GM23338 (cell line): ENCODE measurements around the gene SERTAD3. TPM values are rescaled to one million over a fixed set of nuclear protein-coding genes. Genes with fewer than 3 reads are reported as not detected.

Experiments used
- ATAC-seq: fragments of 200-7000 bp; cut with Tn5 transposase; 3 replicates; pipeline ENCODE4 v1.9.1; 2020
- DNase-seq: peaks from one replicate; pipeline ENCODE4 v3.0.0-alpha.2; 2015; ENCODE audit warnings: low spot score
- H2AFZ ChIP-seq: fragments of 200-600 bp; sonication (generic); 2 replicates; pipeline ENCODE4 v1.8.0; 2016; ENCODE audit warnings: antibody characterized with exemption, mild to moderate bottlenecking, moderate library complexity
- H3F3A ChIP-seq: fragments of 200-600 bp; sonication (generic); replicated peaks from 2 replicates; pipeline ENCODE4 v1.8.0; 2017; ENCODE audit warnings: antibody characterized with exemption, mixed run types, low read depth
- H3K27ac ChIP-seq: fragments of 200-600 bp; sonication (generic); 2 replicates; pipeline ENCODE4 v1.6.1; 2016; ENCODE audit warnings: low read depth
- H3K27me3 ChIP-seq: fragments of 200-600 bp; sonication (generic); 2 replicates; pipeline ENCODE4 v1.8.0; 2016; ENCODE audit warnings: mild to moderate bottlenecking, mixed run types, moderate library complexity; ENCODE audit not compliant: insufficient read depth
- H3K36me3 ChIP-seq: fragments of 200-600 bp; sonication (generic); 2 replicates; pipeline ENCODE4 v1.8.0; 2016; ENCODE audit warnings: mild to moderate bottlenecking; ENCODE audit not compliant: insufficient read depth
- H3K4me1 ChIP-seq: fragments of 200-600 bp; sonication (generic); 2 replicates; pipeline ENCODE4 v1.8.0; 2016; ENCODE audit warnings: mild to moderate bottlenecking, moderate library complexity; ENCODE audit not compliant: insufficient read depth
- H3K4me2 ChIP-seq: fragments of 200-600 bp; sonication (generic); 2 replicates; pipeline ENCODE4 v1.7.1; 2017; ENCODE audit warnings: mixed run types
- H3K4me3 ChIP-seq: fragments of 200-600 bp; sonication (generic); 2 replicates; pipeline ENCODE4 v1.6.1; 2016; ENCODE audit warnings: mixed run types
- H3K79me2 ChIP-seq: fragments of 200-600 bp; sonication (generic); replicated peaks from 2 replicates; pipeline ENCODE4 v1.8.0; 2017; ENCODE audit warnings: mild to moderate bottlenecking; ENCODE audit not compliant: insufficient read depth
- H3K9me2 ChIP-seq: fragments of 200-600 bp; sonication (generic); 2 replicates; pipeline ENCODE4 v1.8.0; 2017; ENCODE audit not compliant: insufficient read depth
- H4K20me1 ChIP-seq: fragments of 200-600 bp; sonication (generic); replicated peaks from 2 replicates; pipeline ENCODE4 v1.8.0; 2017; ENCODE audit warnings: mild to moderate bottlenecking; ENCODE audit not compliant: insufficient read depth
- H3K27ac Mint-ChIP-seq: 2 replicates; pipeline ENCODE4 v1.8.0; 2020; ENCODE audit warnings: inconsistent platforms, mild to moderate bottlenecking, moderate library complexity, mixed read lengths
- H3K27me3 Mint-ChIP-seq: 3 replicates; pipeline ENCODE4 v1.8.0; 2022; ENCODE audit warnings: low read depth, mild to moderate bottlenecking, moderate library complexity, mixed read lengths, inconsistent platforms; ENCODE audit not compliant: insufficient read depth, poor library complexity
- H3K36me3 Mint-ChIP-seq: 3 replicates; pipeline ENCODE4 v1.8.0; 2021; ENCODE audit warnings: low read depth, mild to moderate bottlenecking, inconsistent platforms, moderate library complexity, mixed read lengths
- H3K4me1 Mint-ChIP-seq: 3 replicates; pipeline ENCODE4 v1.8.0; 2020; ENCODE audit warnings: mild to moderate bottlenecking, inconsistent platforms, mixed read lengths
- H3K4me3 Mint-ChIP-seq: 3 replicates; pipeline ENCODE4 v1.8.0; 2021; ENCODE audit warnings: moderate library complexity, mild to moderate bottlenecking, inconsistent platforms, mixed read lengths
- H3K9me3 Mint-ChIP-seq: 3 replicates; pipeline ENCODE4 v1.8.0; 2020; ENCODE audit warnings: moderate library complexity, mild to moderate bottlenecking, inconsistent platforms, mixed read lengths
- CREB1 ChIP-seq: fragments of 250-450 bp; sonication (Bioruptor Pico); IDR thresholded peaks from 2 replicates; pipeline ENCODE4 v1.5.0; 2020; ENCODE audit warnings: low read depth, mild to moderate bottlenecking, moderate library complexity
- EZH2 ChIP-seq: fragments of 200-600 bp; sonication (generic); IDR thresholded peaks from one replicate; pipeline ENCODE4 v1.8.0; 2017; ENCODE audit warnings: antibody characterized with exemption, mild to moderate bottlenecking, low read depth; ENCODE audit not compliant: unreplicated experiment
- EZH2phosphoT487 ChIP-seq: fragments of 200-600 bp; sonication (generic); IDR thresholded peaks from one replicate; pipeline ENCODE4 v1.8.1; 2018; ENCODE audit warnings: antibody characterized with exemption; ENCODE audit not compliant: unreplicated experiment
- JUNB ChIP-seq: IDR thresholded peaks from one replicate; pipeline ENCODE4 v1.6.1; 2016; ENCODE audit warnings: antibody characterized with exemption; ENCODE audit not compliant: unreplicated experiment
- NANOG ChIP-seq: IDR thresholded peaks from 2 replicates; pipeline ENCODE4 v1.6.1; 2016; ENCODE audit warnings: antibody characterized with exemption, borderline replicate concordance
- POLR2AphosphoS5 ChIP-seq: IDR thresholded peaks from 2 replicates; pipeline ENCODE4 v1.6.1; 2016; ENCODE audit warnings: antibody characterized with exemption, low read depth
- STAT1 ChIP-seq: IDR thresholded peaks from one replicate; pipeline ENCODE4 v1.6.1; 2016; ENCODE audit warnings: antibody characterized with exemption; ENCODE audit not compliant: unreplicated experiment
- ZNF114 ChIP-seq: fragments of 250-450 bp; sonication (Bioruptor Pico); IDR thresholded peaks from 2 replicates; pipeline ENCODE4 v1.5.0; 2020; ENCODE audit warnings: mild to moderate bottlenecking, moderate library complexity
- ZNF331 ChIP-seq: fragments of 250-450 bp; sonication (Bioruptor Pico); IDR thresholded peaks from 2 replicates; pipeline ENCODE4 v1.5.0; 2020; ENCODE audit warnings: low read depth, mild to moderate bottlenecking, moderate library complexity
- polyA plus RNA-seq: library from polyadenylated mRNA; unstranded; fragments of >200 nt; fragmentation: Nextera tagmentation; extraction: Ambion mirVana; gene quantifications from 2 replicates; pipeline ENCODE4 v1.2.1, GENCODE V29; 2016
- total RNA-seq: library from RNA; depleted of rRNA; stranded (reverse); fragments of >200 nt; shearing (Covaris generic); gene quantifications from 2 replicates; pipeline ENCODE4 v1.2.3, GENCODE V29; 2014
- TF ChIP-seq, protein P1 (sequence below): IDR thresholded peaks from one replicate; pipeline ENCODE4 v1.6.1; 2018; ENCODE audit warnings: antibody characterized with exemption; ENCODE audit not compliant: unreplicated experiment
- TF ChIP-seq, protein P2 (sequence below): IDR thresholded peaks from 2 replicates; pipeline ENCODE4 v1.6.1; 2016; ENCODE audit warnings: antibody characterized with exemption
- TF ChIP-seq, protein P3 (sequence below): fragments of 250-450 bp; sonication (Bioruptor Pico); IDR thresholded peaks from 2 replicates; pipeline ENCODE4 v1.5.0; 2020; ENCODE audit warnings: mild to moderate bottlenecking, moderate library complexity
- TF ChIP-seq, protein P4 (sequence below), 2 experiments: fragments of 200-600 bp in 1 of 2; sonication (generic) in 1 of 2; conservative IDR thresholded peaks; 2 replicates each; pipeline versions ENCODE4 v1.5.1 to v1.6.1; 2016 to 2017; ENCODE audit warnings: antibody characterized with exemption in 2 of 2, low read depth in 2 of 2, mild to moderate bottlenecking in 2 of 2, moderate library complexity in 1 of 2

Gene SERTAD3
- total and polyA plus RNA-seq, 2 experiments from 2014 or later = 15.4 to 24.1 TPM

DNA sequence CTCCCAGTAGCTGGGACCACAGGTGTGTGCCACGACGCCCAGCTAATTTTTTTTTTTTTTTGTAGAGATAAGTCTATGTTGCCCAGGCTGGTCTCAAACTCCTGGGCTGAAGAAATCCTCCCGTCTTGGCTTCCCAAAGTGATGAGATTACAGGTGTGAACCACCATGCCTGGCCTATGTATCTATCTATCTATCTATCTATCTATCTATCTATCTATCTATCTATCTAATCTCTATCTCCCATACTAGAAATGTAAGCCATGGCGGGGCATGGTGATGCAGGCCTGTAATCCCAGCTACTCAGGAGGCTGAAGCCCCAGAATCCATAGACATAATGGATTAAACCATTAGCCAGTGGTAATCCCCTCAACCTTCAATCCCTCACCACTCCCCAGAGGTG, 6.5 kb upstream of the SERTAD3 start:
- Histone ChIP-seq H3K9me2 (no peaks in the 10 kb centered on the region), H3K79me2 (no peaks in the 10 kb centered on the region), H4K20me1 (no peaks in the 10 kb centered on the region), H3K4me2 (no peak overlapping the region), H3K27ac (no peak overlapping the region), H3F3A (peaks cover under 1% of the 10 kb centered on the region; the same call in 1 of the 2 replicates), H3K27me3 (no peaks in the 10 kb centered on the region), H2AFZ (no peak overlapping the region), H3K36me3 (no peaks in the 10 kb centered on the region), H3K4me3 (no peak overlapping the region), H3K4me1 (peaks cover 5% of the 10 kb centered on the region; the same call in 1 of the 2 replicates)
- no peak overlapping the region for H3K27ac Mint-ChIP-seq
- no peak for DNase-seq
- TF ChIP-seq NANOG (no peak), EZH2 (no peak), JUNB (no peak), STAT1 (no peak), EZH2phosphoT487 (no peak), ZNF114 (CRISPR knock-in tag) (no peak), CREB1 (CRISPR knock-in tag) (no peak), ZNF331 (CRISPR knock-in tag) (no peak), POLR2AphosphoS5 (no peak)
- TF ChIP-seq, protein P1, sequence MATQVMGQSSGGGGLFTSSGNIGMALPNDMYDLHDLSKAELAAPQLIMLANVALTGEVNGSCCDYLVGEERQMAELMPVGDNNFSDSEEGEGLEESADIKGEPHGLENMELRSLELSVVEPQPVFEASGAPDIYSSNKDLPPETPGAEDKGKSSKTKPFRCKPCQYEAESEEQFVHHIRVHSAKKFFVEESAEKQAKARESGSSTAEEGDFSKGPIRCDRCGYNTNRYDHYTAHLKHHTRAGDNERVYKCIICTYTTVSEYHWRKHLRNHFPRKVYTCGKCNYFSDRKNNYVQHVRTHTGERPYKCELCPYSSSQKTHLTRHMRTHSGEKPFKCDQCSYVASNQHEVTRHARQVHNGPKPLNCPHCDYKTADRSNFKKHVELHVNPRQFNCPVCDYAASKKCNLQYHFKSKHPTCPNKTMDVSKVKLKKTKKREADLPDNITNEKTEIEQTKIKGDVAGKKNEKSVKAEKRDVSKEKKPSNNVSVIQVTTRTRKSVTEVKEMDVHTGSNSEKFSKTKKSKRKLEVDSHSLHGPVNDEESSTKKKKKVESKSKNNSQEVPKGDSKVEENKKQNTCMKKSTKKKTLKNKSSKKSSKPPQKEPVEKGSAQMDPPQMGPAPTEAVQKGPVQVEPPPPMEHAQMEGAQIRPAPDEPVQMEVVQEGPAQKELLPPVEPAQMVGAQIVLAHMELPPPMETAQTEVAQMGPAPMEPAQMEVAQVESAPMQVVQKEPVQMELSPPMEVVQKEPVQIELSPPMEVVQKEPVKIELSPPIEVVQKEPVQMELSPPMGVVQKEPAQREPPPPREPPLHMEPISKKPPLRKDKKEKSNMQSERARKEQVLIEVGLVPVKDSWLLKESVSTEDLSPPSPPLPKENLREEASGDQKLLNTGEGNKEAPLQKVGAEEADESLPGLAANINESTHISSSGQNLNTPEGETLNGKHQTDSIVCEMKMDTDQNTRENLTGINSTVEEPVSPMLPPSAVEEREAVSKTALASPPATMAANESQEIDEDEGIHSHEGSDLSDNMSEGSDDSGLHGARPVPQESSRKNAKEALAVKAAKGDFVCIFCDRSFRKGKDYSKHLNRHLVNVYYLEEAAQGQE = no peak
- TF ChIP-seq, protein P2, sequence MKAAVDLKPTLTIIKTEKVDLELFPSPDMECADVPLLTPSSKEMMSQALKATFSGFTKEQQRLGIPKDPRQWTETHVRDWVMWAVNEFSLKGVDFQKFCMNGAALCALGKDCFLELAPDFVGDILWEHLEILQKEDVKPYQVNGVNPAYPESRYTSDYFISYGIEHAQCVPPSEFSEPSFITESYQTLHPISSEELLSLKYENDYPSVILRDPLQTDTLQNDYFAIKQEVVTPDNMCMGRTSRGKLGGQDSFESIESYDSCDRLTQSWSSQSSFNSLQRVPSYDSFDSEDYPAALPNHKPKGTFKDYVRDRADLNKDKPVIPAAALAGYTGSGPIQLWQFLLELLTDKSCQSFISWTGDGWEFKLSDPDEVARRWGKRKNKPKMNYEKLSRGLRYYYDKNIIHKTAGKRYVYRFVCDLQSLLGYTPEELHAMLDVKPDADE = no peak
- TF ChIP-seq, protein P3, sequence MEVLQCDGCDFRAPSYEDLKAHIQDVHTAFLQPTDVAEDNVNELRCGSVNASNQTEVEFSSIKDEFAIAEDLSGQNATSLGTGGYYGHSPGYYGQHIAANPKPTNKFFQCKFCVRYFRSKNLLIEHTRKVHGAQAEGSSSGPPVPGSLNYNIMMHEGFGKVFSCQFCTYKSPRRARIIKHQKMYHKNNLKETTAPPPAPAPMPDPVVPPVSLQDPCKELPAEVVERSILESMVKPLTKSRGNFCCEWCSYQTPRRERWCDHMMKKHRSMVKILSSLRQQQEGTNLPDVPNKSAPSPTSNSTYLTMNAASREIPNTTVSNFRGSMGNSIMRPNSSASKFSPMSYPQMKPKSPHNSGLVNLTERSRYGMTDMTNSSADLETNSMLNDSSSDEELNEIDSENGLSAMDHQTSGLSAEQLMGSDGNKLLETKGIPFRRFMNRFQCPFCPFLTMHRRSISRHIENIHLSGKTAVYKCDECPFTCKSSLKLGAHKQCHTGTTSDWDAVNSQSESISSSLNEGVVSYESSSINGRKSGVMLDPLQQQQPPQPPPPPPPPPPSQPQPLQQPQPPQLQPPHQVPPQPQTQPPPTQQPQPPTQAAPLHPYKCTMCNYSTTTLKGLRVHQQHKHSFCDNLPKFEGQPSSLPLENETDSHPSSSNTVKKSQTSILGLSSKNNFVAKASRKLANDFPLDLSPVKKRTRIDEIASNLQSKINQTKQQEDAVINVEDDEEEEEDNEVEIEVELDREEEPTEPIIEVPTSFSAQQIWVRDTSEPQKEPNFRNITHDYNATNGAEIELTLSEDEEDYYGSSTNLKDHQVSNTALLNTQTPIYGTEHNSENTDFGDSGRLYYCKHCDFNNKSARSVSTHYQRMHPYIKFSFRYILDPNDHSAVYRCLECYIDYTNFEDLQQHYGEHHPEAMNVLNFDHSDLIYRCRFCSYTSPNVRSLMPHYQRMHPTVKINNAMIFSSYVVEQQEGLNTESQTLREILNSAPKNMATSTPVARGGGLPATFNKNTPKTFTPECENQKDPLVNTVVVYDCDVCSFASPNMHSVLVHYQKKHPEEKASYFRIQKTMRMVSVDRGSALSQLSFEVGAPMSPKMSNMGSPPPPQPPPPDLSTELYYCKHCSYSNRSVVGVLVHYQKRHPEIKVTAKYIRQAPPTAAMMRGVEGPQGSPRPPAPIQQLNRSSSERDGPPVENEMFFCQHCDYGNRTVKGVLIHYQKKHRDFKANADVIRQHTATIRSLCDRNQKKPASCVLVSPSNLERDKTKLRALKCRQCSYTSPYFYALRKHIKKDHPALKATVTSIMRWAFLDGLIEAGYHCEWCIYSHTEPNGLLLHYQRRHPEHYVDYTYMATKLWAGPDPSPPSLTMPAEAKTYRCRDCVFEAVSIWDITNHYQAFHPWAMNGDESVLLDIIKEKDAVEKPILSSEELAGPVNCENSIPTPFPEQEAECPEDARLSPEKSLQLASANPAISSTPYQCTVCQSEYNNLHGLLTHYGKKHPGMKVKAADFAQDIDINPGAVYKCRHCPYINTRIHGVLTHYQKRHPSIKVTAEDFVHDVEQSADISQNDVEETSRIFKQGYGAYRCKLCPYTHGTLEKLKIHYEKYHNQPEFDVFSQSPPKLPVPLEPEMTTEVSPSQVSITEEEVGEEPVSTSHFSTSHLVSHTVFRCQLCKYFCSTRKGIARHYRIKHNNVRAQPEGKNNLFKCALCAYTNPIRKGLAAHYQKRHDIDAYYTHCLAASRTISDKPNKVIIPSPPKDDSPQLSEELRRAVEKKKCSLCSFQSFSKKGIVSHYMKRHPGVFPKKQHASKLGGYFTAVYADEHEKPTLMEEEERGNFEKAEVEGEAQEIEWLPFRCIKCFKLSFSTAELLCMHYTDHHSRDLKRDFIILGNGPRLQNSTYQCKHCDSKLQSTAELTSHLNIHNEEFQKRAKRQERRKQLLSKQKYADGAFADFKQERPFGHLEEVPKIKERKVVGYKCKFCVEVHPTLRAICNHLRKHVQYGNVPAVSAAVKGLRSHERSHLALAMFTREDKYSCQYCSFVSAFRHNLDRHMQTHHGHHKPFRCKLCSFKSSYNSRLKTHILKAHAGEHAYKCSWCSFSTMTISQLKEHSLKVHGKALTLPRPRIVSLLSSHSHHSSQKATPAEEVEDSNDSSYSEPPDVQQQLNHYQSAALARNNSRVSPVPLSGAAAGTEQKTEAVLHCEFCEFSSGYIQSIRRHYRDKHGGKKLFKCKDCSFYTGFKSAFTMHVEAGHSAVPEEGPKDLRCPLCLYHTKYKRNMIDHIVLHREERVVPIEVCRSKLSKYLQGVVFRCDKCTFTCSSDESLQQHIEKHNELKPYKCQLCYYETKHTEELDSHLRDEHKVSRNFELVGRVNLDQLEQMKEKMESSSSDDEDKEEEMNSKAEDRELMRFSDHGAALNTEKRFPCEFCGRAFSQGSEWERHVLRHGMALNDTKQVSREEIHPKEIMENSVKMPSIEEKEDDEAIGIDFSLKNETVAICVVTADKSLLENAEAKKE = no peak
- TF ChIP-seq, protein P4, sequence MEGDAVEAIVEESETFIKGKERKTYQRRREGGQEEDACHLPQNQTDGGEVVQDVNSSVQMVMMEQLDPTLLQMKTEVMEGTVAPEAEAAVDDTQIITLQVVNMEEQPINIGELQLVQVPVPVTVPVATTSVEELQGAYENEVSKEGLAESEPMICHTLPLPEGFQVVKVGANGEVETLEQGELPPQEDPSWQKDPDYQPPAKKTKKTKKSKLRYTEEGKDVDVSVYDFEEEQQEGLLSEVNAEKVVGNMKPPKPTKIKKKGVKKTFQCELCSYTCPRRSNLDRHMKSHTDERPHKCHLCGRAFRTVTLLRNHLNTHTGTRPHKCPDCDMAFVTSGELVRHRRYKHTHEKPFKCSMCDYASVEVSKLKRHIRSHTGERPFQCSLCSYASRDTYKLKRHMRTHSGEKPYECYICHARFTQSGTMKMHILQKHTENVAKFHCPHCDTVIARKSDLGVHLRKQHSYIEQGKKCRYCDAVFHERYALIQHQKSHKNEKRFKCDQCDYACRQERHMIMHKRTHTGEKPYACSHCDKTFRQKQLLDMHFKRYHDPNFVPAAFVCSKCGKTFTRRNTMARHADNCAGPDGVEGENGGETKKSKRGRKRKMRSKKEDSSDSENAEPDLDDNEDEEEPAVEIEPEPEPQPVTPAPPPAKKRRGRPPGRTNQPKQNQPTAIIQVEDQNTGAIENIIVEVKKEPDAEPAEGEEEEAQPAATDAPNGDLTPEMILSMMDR (conservative IDR thresholded peaks at IDR 0.05; ENCODE audit: low read depth in 2 of 2) = no peak
- no peaks in the 10 kb centered on the region for H3K9me3 Mint-ChIP-seq
- H3K36me3 Mint-ChIP-seq = no peaks in the 10 kb centered on the region; the same call in 2 of the 3 replicates
- no peak for ATAC-seq
- H3K4me3 Mint-ChIP-seq = no peak overlapping the region
- H3K4me1 Mint-ChIP-seq = peaks cover 19% of the 10 kb centered on the region
- peaks cover 6% of the 10 kb centered on the region for H3K27me3 Mint-ChIP-seq
